Jurkat, Clone E6-1 (cell line): Measurements from ENCODE around the gene SEMA6B.
"Not testable (repeated sequence)": the region's sequence is repeated elsewhere in the genome, so short reads cannot be mapped to it uniquely, and the experiment has no call there.

Source experiments
- DNase-seq: peaks from one replicate; pipeline ENCODE4 v3.0.0-alpha.2; 2011; ENCODE audit warnings: low read depth, low spot score
- H3K4me3 ChIP-seq: 2 replicates; pipeline ENCODE4 v1.5.1; 2011; ENCODE audit warnings: mild to moderate bottlenecking, low read length, control low read depth, moderate library complexity

SEMA6B gene

GRCh38 chr19:4534836-4535658 is 24.4 kb downstream of the SEMA6B start, which contains the start of gene PLIN5:
TSS of gene PLIN5 (minus strand) at chr19:4535224. CDS start at chr19:4534074, 1,150 bp downstream.
- no peak for DNase-seq
- no peak within 1 kb of the TSS for H3K4me3 ChIP-seq

DNA sequence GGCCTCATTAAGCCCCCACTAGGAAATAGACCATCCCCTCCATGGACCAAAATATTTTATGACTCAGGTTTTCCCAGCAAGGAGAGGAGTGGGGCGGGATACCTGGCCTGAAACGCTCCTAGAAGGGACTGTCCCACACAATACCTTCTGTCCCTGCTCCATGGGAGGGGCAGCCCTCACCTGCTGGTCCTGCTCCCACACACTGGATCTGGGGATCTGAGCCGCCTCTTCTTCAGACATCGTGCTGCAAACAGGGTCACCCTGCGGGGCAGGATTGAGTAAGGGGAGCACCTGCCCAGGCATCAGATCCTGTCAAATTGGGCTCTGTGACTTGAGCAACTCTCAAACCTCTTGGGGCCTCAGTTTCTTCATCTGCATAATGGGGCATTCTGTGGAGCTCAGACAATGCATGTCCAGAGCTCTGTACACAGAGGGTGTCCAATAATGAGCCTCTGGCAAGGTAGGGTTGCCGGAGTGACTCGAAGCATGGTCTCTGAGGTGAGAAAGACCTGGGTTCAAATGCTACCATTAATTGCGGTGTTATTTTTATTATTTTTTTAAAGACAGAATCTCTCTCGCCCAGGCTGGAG is 25.6 kb downstream of the SEMA6B start:
- H3K4me3 ChIP-seq: no peak overlapping the region
- DNase-seq: no peak

DNA sequence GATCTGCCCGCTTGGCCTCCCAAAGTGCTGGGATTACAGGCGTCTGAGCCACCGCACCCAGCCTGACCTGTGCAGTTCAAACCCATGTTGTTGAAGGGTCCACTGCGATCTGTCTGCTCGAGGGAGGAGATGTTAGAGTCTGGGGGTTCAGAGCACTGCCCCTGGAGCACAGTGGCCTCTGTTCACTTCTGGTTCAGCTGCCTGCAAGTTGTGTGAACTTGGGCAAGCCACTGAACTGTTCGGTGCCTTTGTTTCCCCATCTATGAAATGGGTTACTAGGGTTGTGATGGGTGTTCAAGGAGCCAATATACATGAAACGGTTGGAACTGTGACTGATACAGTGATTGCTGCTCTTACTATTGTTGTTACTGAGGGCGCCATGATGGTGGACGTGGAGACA is 26.1 kb downstream of the SEMA6B start:
- no peak overlapping the region for H3K4me3 ChIP-seq
- DNase-seq: no peak

DNA sequence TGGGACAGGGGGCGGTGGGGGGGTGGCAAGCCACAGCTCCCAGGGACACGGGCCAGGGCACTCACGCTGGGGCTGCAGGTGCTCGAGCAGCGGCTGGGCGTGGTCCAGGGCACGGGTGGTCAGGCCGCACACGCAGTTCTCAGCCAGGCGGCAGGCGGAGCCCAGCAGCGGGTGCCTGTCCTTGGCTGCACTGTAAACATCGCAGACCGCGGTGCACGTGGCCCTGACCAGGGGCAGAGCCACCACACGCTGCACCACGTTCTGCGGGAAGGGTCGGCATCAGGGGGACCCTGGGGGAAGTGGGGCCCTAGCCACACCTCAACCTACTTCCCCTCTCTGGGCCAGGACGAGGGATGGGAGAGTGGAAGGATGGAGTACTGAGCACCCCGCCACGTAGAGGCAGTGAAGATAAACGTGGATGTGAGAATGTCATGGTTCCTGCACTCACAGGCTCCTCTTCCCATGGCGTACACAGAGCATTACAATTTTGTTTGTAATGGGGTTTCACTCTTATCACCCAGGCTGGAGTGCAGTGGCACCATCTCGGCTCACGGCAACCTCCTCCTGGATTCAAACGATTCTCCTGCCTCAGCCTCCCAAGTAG is 27.8 kb downstream of the SEMA6B start:
- no peak overlapping the region for H3K4me3 ChIP-seq
- no peak for DNase-seq

DNA sequence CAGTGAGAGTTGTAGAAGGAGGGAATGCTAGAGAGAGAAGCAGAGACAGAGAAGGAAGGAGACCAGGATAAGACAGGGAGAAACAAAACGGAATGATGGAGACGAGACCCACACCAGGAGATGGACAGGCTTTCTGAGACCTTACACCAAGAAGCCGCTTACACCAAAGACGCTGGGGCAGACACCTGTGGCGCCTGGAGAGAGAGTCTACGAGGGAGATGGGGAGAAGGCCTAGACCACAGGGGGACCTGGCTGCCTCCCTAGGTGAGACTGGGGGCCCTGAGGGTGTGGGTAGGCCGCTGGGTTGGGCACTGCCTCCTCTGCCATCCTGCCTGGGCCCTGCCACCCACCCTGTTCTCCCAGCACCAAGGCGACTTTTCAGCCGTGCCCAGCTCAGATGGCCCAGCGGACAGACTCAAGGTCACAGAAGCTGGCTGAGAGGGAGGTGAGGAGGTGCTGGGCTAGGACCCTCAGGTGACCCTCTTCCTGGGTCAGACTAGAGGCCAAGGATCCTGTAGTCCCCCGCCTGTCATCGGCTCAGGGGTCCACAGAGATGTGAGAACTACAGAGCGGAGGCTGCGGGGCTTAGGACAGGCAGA is 29.5 kb downstream of the SEMA6B start:
- no peak overlapping the region for H3K4me3 ChIP-seq
- DNase-seq: no peak

- no peak for DNase-seq
- no peak overlapping the region for H3K4me3 ChIP-seq
Measured at GRCh38 chr19:4528843-4529242, 30.6 kb downstream of the SEMA6B start.

- H3K4me3 ChIP-seq, DNase-seq: not testable (repeated sequence)
Measured at GRCh38 chr19:4527377-4527776, 32.1 kb downstream of the SEMA6B start.

DNA sequence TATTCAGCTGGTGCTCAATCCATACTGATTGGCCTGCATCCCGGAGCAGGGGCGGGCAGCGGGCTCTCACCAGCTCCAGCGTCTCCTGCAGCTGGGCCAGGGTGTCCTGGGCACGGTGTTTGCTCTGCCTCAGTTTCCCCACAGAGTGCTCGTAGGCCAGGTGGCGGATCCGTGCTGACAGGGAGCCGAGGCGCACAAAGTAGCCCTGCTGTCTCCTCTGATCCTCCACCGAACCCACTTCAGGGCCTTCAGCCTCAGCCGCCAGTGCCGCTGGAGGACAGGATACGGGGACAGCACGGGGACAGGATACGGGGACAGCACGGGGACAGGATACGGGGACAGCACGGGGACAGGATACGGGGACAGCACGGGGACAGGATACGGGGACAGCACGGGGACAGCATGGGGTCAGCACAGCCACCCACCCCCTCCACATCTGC is 33.9 kb downstream of the SEMA6B start:
- no peak overlapping the region for H3K4me3 ChIP-seq
- no peak for DNase-seq

GRCh38 chr19:4524808-4525562 is 34.5 kb downstream of the SEMA6B start:
- peak; percentile 10 for DNase-seq
- H3K4me3 ChIP-seq: no peak overlapping the region

DNA sequence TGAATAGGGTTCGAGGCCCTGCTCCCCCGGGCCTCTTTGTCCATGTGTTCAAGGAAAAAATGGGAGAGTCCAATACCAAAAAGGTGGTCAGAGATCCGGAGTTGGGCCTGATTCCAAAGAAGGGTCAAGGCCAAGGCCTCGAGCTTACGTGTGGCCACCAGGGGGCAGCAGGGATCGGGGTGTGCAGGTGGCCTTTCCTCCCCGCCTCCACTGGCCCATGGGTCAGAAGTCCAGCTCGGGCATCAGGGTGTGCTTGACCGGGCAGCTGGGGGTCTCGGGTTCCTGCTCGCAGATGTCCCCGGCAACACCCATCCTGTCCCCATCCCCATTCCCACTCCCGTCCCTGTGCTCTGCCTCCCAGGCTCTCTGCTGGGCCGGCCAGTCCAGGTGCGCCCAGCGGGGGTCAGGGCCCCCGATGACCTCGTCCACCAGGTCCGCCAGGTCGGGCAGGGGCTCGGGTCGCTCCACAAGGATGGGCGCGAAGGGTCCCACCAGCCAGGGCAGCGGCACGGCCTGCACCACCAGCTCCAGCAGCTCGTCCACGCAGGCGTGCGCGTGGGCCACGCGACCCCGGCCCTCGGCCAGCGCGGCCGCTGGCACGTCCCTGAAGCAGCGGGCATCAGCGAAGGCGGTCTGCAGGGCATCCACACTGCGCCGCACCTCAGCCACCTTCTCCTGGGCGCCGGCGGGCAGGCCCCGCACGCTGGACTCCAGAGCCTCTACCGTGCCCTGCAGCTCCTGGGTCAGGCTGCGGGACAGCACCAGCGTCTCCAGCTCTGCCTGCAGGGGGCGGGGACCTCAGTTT is 36.0 kb downstream of the SEMA6B start:
- DNase-seq: no peak
- no peak overlapping the region for H3K4me3 ChIP-seq

GRCh38 chr19:4522291-4523002 is 37.0 kb downstream of the SEMA6B start:
- no peak overlapping the region for H3K4me3 ChIP-seq
- DNase-seq: no peak

DNA sequence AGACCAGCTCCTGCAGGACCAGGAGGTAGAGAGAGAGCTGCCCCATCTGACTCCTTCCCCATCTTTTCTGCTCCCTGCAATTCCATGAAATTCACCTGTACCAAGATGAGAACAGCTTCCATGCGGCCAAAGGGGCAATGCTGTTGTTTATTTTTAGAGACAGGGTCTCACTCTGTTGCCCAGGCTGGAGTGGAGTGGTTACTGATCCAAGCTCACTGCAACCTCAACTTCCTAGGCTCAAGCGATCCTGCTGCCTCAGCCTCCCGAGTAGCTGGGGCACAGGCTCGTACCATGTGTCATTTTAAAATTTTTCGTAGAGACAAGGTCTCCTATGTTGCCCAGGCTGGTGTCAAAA is 37.6 kb downstream of the SEMA6B start:
- H3K4me3 ChIP-seq: no peak overlapping the region

GRCh38 chr19:4521170-4521887 is 38.2 kb downstream of the SEMA6B start:
- H3K4me3 ChIP-seq: no peak overlapping the region
- DNase-seq: no peak

More for the DNA sequence above, 37.6 kb downstream of the SEMA6B start:
- DNase-seq: no peak

GRCh38 chr19:4519521-4520277 is 39.8 kb downstream of the SEMA6B start:
- DNase-seq: no peak
- no peak overlapping the region for H3K4me3 ChIP-seq

DNA sequence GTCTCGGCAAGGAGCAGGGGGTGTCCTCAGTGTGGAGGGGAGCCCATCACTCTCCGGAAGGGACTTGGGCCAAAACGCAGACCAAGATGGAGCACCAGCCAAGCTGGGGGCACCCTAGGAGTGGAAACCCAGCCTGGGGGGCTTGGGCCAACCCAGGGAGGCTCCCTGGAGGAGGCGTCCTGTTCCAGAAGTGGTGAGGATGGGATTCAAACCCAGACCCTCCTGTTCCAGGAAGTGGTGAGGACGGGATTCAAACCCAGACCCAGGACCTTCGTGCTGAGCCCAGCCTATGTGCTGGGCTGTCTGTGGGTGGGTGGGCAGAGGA is 40.4 kb downstream of the SEMA6B start:
- no peak overlapping the region for H3K4me3 ChIP-seq
- DNase-seq: no peak

DNA sequence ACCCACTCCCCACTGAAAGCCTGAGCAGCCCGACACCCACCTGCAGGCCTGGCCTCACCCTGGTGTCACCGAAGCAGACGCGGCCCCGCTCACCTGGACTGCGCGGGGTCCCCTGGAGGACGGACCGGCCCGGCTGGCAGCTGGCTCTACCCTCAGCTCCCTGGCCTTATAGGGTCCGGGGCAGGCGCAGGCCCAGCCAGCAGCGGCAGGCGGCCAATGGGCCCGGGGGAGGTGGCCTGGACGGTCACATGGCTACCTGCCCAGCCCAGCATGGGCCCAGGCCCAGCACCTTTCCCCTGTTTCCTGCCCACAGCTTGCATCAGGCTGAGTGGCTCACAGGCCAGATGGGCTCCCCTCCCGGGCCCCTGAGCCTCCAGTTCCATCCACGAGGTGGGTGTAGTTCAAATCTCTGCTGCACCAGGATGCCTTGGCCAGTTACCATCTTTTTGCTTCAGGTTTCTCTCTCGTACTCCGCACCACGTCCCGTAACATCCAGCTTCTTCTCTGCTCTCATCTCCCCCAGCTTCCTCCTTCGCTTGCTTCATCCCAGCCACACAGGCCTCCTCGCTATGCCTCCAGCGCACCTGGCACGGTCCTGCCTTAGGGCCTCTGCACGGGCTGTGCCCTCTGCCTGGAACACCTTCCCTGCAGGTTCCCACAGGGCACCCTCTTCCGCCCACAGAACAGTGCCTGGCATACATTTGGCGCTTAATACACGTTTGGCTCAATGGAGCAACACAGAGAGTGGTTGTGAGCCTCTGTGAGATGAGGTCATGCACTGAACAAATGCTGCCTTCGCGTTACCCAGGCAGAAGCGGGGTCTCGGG is 40.9 kb downstream of the SEMA6B start, which contains the start of gene PLIN4:
PLIN4 (minus strand) TSS at position 142 of the 827 bp plus-strand sequence. CDS start 214 bp downstream, outside the sequence.
- no peak for DNase-seq
- H3K4me3 ChIP-seq: no peak within 1 kb of the TSS
